ENCODE results near the gene PTOV1. TPM values are rescaled to one million over a fixed set of nuclear protein-coding genes. Genes with fewer than 3 reads are reported as not detected.
"Not testable (repeated sequence)": the region's sequence is repeated elsewhere in the genome, so short reads cannot be mapped to it uniquely, and the experiment has no call there.

PTOV1 gene
- total RNA-seq, 1 experiment from 2014 or later = 331 TPM

- DNase-seq (ENCODE audit: low spot score) = no peak
- BruUV-seq (replicated peaks) = no TSS peak
- intact Hi-C loops (cut with micrococcal nuclease; ENCODE audit: unreplicated experiment) = no loop called here
- CTCF ChIA-PET = interaction anchor here (0.6 kb wide), 1 partner anchor 101 kb away, joined by 4 read pairs; no protein-coding TSS in a partner anchor
- H3K27ac ChIP-seq (ENCODE audit: low read depth, low read length, poor library complexity, severe bottlenecking) = peak overlapping the region; percentile 93
- no peaks in the 10 kb centered on the region for H3K27me3 ChIP-seq (replicated peaks; ENCODE audit: insufficient read depth, low read depth, low read length, poor library complexity)
- H3K36me3 ChIP-seq (ENCODE audit: insufficient read depth, low read length, poor library complexity, severe bottlenecking) = peaks cover 17% of the 10 kb centered on the region
- H3K9me3 ChIP-seq (ENCODE audit: low read depth, low read length, poor library complexity, severe bottlenecking) = no peaks in the 10 kb centered on the region
- H3K4me3 ChIP-seq (ENCODE audit: low read depth, low read length, poor library complexity, severe bottlenecking) = peak overlapping the region; percentile 88
- no peak for TF ChIP-seq EZH2 (IDR thresholded peaks at IDR 0.05; ENCODE audit: borderline replicate concordance, low read depth, low read length, poor library complexity, severe bottlenecking)
- TF ChIP-seq CTCF (conservative IDR thresholded peaks at IDR 0.05; ENCODE audit: low read depth, low read length) = no peak
- peaks cover 12% of the 10 kb centered on the region for H3K4me1 ChIP-seq (ENCODE audit: insufficient read depth, low read length, poor library complexity, severe bottlenecking)
- POLR2A ChIA-PET (ENCODE audit: low non-redundant PET) = no interaction called here
Observed at GRCh38 chr19:49818649-49819370, 32.1 kb upstream of the PTOV1 start.

- H3K36me3 ChIP-seq (ENCODE audit: insufficient read depth, low read length, poor library complexity, severe bottlenecking) = peaks cover 20% of the 10 kb centered on the region
- BruUV-seq (replicated peaks); H3K27me3 ChIP-seq (replicated peaks; ENCODE audit: insufficient read depth, low read depth, low read length, poor library complexity); H3K9me3 ChIP-seq (ENCODE audit: low read depth, low read length, poor library complexity, severe bottlenecking); intact Hi-C loops (cut with micrococcal nuclease; ENCODE audit: unreplicated experiment); DNase-seq (ENCODE audit: low spot score); POLR2A ChIA-PET (ENCODE audit: low non-redundant PET): not testable (repeated sequence)
- peak overlapping the region; percentile 93 for H3K27ac ChIP-seq (ENCODE audit: low read depth, low read length, poor library complexity, severe bottlenecking)
- peaks cover 12% of the 10 kb centered on the region for H3K4me1 ChIP-seq (ENCODE audit: insufficient read depth, low read length, poor library complexity, severe bottlenecking)
- H3K4me3 ChIP-seq (ENCODE audit: low read depth, low read length, poor library complexity, severe bottlenecking) = peak overlapping the region; percentile 88
- CTCF ChIA-PET = interaction anchor here (0.6 kb wide), 1 partner anchor 101 kb away, joined by 4 read pairs; no protein-coding TSS in a partner anchor
Observed at GRCh38 chr19:49819452-49820115, 31.4 kb upstream of the PTOV1 start.

GRCh38 chr19:49820125-49820524 lies 30.8 kb upstream of the PTOV1 start:
- BruUV-seq (replicated peaks) = TSS peak; percentile 48
- CTCF ChIA-PET = no interaction called here

More at GRCh38 chr19:49820125-49820524, 30.8 kb upstream of the PTOV1 start:
- H3K4me1 ChIP-seq (ENCODE audit: insufficient read depth, low read length, poor library complexity, severe bottlenecking) = peaks cover 12% of the 10 kb centered on the region
- TF ChIP-seq EZH2 (IDR thresholded peaks at IDR 0.05; ENCODE audit: borderline replicate concordance, low read depth, low read length, poor library complexity, severe bottlenecking) (no peak), CTCF (conservative IDR thresholded peaks at IDR 0.05; ENCODE audit: low read depth, low read length) (no peak)
- intact Hi-C loops (cut with micrococcal nuclease; ENCODE audit: unreplicated experiment) = no loop called here
- no peaks in the 10 kb centered on the region for H3K9me3 ChIP-seq (ENCODE audit: low read depth, low read length, poor library complexity, severe bottlenecking)
- no peak overlapping the region for H3K4me3 ChIP-seq (ENCODE audit: low read depth, low read length, poor library complexity, severe bottlenecking)
- no peaks in the 10 kb centered on the region for H3K27me3 ChIP-seq (replicated peaks; ENCODE audit: insufficient read depth, low read depth, low read length, poor library complexity)
- POLR2A ChIA-PET (ENCODE audit: low non-redundant PET) = no interaction called here
- H3K36me3 ChIP-seq (ENCODE audit: insufficient read depth, low read length, poor library complexity, severe bottlenecking) = peaks cover 23% of the 10 kb centered on the region
- no peak for DNase-seq (ENCODE audit: low spot score)
- no peak overlapping the region for H3K27ac ChIP-seq (ENCODE audit: low read depth, low read length, poor library complexity, severe bottlenecking)
